ENCODE results near the gene BACH2.
"Not testable (repeated sequence)": the region's sequence is repeated elsewhere in the genome, so short reads cannot be mapped to it uniquely, and the experiment has no call there.

BACH2 gene

DNA sequence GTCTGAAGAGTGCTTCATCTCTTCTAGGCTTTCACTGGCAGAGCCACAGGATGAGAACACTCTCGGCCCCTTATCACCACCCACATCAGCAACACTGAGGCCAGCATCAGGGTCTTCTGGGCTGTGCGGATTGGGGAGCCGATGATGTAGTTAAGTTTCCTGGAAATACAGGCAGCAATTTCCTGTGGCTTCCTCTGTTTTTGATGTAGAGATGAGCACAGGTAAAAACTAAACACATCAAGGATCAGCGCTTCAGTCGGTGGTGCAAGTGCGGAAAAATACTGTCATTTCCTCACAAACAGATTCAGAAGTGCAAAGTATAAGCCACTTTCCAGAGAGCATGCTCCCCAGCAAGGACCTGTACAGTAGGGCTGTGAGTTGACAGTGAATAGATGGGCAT, 62.6 kb downstream of the BACH2 start:
- no peak for DNase-seq

GRCh38 chr6:90233213-90233612, 63.4 kb downstream of the BACH2 start:
- DNase-seq, result no peak

GRCh38 chr6:90231798-90232197, 64.8 kb downstream of the BACH2 start:
- no peak for DNase-seq

- no peak for DNase-seq
These were observed 65.3 kb downstream of the BACH2 start for GRCh38 chr6:90231308-90231707.

- DNase-seq, result no peak
These were observed 66.0 kb downstream of the BACH2 start for GRCh38 chr6:90230548-90231215.

GRCh38 chr6:90229331-90230010, 67.2 kb downstream of the BACH2 start:
- DNase-seq, result no peak

DNA sequence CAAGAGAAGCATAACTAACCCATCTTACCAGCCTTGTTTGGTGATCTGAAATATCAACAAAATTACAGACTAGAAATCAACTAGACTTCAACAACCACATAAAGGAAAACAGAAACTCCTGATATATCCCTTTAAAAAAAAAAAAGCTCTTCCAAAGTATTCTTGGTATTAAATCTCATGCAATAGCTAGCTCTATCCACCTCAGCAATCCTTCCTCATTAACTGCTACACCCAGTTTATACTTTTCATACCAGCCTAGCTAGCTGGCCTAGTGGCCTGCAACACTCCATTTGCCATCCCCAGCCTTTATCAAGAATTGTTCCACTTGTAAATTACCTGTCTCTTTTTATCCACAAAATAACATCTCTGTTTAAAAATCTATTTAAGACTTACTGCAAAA, 69.0 kb downstream of the BACH2 start:
- no peak for DNase-seq

DNA sequence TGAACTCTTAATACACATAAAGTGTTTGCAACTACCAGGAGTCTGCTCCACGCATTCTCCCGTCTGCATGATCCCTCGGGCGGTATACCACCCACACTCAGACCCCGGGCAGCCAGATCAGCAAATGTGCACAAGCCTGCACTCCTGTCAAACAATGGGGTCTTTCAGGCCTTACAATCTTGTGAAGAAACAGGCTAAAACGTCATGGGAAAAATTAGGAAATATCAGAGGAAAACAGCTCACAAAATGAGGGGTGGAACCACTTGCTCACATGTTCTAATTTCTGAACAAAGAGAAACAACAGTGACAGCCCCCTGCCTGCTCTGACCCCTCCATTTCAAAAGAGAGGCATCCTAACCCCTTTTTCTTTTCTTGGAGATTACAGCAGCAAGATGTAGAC, 69.4 kb downstream of the BACH2 start:
- no peak for DNase-seq

- DNase-seq, result no peak
These were observed 70.4 kb downstream of the BACH2 start for GRCh38 chr6:90226257-90226656.

DNA sequence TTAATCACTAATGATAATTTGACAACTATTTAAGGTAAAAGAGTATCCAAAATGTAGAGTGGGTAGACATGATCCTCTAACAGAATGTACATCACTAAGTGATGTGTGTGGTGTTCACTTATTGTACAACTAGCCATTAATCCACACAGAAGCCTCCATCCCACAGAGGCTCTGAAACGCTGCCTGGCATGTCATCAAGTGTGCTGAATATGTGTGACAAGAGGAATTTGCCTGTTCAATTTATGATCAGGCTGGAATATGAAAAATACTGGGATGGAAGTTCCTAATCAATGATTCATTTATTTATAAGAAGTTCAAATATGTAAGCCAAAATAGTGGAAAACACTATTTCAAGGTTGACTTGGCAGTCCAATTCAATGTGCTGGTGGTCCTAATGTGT, 72.4 kb downstream of the BACH2 start:
- DNase-seq, result no peak

- no peak for DNase-seq
These were observed 73.9 kb downstream of the BACH2 start for GRCh38 chr6:90222724-90223198.

- DNase-seq, result no peak
These were observed 74.6 kb downstream of the BACH2 start for GRCh38 chr6:90222008-90222407.

DNA sequence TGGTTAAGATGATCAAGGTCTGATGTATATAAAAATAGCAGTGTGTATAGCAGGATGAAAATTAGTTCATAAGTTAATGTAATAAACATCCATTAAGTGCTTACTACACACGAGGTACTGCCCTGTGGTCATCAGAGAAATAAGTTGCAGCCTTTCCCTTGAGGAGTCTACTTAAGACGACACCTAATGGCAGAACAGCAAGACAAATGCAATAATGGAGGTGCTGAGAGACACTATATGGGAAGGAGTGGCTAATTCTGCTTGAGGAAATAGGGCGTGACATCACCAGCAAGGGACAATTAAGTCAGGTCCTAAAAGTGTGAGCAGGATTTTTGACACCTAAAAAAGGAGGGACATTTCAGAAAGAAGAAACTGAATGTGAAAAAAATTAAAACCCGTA, 75.2 kb downstream of the BACH2 start:
- DNase-seq, result no peak

- DNase-seq, result no peak
These were observed 76.4 kb downstream of the BACH2 start for GRCh38 chr6:90220273-90220672.

DNA sequence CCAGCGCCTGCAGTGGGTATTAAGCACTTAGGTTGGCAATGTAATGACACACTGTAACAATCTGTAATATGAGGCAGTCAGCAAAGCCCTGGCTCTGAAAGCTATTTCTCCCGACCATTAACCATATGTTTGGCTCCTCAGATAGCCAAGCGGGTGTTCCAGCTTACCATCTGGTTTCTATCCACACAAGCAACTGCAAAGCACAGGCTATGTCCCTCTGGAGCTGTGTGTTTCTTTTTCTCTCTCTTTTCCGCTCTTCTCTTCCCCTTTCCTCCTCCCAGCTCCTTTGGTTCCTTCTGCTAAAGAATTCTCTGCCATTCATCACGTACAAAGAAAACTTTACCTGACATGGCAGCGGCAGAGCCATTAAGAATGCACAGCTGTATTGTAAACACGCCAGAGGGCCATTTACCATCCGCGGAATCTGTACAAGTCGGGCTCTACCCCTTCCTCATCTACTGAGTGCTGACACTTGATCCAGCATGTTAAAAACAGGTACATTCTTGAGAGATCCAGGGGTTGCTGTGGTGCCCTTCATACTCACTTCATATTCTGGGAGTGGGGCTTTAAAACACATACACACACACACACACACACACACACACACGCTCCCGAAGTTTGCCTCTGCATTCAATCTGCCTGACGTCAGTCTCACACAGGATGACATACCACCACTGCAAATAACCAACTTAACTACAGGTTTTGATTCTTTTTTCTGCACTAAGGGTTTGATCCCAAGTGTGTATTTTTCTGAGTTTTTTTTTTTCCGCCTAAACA, 77.2 kb downstream of the BACH2 start:
- peak; percentile 17 for DNase-seq

DNA sequence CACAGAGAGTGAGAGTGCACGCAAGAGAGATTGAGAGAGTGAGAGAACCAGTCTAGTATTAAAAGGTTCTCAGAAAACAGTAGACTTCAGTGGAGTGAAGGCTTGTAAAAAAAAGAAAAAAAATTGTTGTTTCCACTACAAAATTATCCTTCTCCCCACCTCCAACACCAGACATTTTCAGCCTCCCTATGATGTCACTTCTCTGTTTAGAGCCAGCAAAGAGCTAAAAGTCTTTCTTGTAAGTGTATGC, 77.8 kb downstream of the BACH2 start:
- DNase-seq, result no peak

DNA sequence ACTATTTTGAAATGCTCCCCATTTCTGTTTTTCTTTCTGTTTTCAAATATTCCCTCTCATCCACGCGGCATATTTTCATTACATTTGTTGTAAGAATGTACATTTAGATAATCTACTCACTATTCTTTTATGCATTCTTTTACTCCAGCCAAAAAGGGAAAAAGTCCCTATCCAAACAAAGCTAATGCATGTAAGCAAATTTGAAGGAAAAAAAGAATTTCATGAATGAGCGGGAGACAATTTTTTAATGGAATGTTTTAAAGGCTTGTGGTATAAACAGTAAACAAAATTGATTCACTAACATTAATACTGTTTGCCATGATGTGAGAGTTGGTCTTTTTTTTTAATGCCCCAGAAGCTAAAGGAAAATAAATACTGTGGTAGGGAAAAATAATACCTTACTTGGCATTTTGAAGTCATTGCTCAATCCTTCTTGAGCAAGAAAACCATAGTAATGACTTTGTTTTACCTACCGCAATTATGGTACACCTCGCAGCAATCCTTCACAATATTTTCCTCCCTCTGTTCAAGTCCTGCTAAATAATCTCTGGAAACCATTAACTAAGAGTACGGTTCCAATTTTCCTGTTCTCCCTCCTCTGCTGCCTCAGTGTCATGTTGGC, 79.0 kb downstream of the BACH2 start:
- no peak for DNase-seq

DNA sequence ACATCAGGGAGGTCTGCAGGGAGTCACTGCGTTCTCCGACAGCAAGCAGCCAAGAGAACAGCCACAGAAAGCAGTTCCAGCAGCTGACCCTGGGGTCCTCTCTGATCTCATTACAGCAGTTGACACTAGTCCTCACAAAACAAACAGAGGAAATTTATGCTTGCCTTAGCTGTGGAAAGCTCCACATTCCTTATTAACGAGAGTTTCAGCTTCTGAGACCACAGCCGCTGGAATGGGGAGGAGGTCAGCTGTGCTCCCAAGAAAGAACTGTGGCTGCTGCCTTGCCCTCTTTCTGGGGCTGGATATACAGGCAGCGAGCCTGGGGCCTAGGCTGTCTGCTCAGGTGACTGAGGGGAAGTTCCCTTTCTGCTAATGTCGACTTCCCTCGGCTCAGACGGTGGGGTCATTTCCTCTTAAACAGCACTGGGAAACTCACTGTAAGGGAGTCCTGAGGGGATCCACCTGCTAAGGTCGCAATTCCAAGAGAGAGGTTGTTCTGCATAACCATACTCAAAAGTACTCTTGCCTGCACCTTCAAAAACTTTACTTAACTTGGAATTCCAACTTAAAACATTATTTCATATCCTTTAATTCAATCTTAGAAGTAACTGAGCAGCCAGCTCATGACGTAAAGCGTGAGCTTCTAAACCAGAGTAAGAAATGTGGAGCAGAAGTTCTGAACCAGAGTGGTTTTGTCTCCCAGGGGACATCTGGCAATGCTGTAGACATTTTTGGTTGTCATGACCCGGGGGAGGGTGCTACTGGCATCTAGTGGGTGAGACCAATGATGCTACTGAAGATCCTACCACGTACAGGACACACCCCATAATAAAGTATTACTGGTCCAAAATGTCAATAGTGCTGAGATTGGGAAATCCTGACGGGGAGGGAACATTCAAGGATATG, 80.3 kb downstream of the BACH2 start:
- DNase-seq, result no peak

- no peak for DNase-seq
These were observed 81.7 kb downstream of the BACH2 start for GRCh38 chr6:90214966-90215365.

DNA sequence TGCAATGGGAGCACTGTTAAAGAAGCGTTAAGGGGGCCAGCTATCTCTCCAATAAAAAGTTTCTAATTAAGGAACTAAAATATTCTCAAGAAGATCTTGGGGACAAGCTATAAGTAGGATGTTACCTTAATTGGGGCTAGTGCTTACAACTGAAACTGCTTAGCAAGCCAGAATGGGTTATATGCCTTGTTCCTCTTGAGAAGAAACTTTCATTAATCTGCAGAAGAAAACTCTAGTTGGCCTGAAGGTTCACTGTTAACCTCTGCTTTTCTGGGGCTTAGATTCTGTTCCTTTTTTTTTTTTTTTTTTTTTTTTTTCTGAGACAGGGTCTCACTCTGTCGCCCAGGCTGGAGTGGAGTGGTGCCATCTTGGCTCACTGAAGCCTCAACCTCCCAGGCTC, 82.2 kb downstream of the BACH2 start:
- DNase-seq, result no peak

DNA sequence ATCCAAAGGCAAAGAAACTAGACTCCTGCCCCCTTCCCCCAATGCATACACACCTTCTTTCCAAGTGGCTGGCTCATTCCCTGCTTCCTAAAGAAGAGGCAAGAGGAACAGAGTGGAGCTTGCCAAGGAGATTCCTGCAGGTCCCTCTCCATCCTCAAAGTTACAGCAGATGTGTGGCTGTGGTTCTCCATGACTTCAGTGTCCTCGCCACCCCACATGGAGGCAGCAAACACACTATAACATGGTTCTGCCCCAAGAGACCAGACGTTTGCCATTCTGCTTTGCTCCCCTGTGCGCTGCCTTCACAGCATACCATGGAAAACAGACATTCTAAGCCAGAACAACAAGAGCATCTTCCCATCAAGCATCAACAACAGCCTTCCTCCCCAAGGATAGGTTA, 84.4 kb downstream of the BACH2 start:
- DNase-seq, result no peak

DNA sequence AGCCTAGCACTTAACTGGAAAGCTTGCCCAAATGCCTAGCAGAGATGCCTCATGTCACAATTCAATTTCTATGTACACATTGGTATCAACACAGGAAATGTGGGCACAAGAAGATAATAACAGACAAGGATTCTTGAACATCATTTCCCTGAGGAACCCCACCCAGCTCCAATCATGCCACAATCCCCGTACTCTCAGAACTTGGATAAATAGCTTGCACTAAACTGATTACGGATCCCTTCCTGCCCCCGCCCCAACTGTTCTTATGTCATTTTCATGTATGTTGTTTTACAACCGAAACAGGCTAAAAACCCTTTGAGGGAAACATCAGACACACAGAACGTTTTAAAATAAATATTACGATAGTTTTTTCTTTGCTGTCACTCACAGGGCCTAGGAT, 87.1 kb downstream of the BACH2 start:
- no peak for DNase-seq

DNA sequence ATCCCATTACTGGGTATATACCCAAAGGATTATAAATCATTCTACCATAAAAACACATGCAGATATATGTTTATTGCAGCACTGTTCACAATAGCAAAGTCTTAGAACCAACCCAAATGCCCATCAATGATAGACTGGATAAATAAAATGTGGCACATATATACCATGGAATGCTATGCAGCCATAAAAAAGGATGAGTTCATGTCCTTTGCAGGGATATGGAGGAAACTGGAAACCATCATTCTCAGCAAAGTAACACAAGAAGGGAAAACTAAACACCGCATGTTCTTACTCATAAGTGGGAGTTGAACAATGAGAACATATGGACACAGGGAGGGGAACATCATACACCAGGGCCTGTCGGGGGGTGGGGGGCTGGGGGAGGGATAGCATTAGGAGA, 88.0 kb downstream of the BACH2 start:
- not testable (repeated sequence) for DNase-seq
